Endometrial microvascular endothelial cells (primary cell): Measurements from ENCODE around the gene TMEM43. TPM values are rescaled to one million over a fixed set of nuclear protein-coding genes. Genes with fewer than 3 reads are reported as not detected.

Source experiments
- total RNA-seq: library from RNA; depleted of rRNA; stranded (reverse); fragments of >200 nt; gene quantifications from one replicate; pipeline ENCODE4 v1.2.3, GENCODE V29; 2015; ENCODE audit errors: inconsistent ontology term

TMEM43 gene
- total RNA-seq, 1 donor from 2014 or later = 121 TPM

Other genes with a start within 250 kb of the TMEM43 start
- gene WNT7A, start 245.0 kb upstream of the TMEM43 start, total RNA-seq = not detected
- gene CHCHD4, start 182 bp upstream of the TMEM43 start, total RNA-seq = 22.5 TPM
- 42.0 TPM for gene XPC, start 53.5 kb downstream of the TMEM43 start, total RNA-seq
- 15.6 TPM for gene LSM3, start 53.8 kb downstream of the TMEM43 start, total RNA-seq